Adrenal gland (tissue), 12 donors: ENCODE data around the gene PLAGL2. TPM values are rescaled to one million over a fixed set of nuclear protein-coding genes. Genes with fewer than 3 reads are reported as not detected.

Experiments
- DNase-seq, 7 donors: peaks; one replicate each; pipeline ENCODE4 v3.0.0-alpha.2; 2019 to 2020
- H3K27ac ChIP-seq, 5 donors: fragments of 200-600 bp; sonication (generic) in 4 of 5; 1 replicate in 3 of 5; 2 replicates in 2 of 5; pipeline versions ENCODE4 v1.5.1 to v1.8.0; 2016 to 2020; ENCODE audit warnings: mild to moderate bottlenecking in 1 of 5
- H3K27me3 ChIP-seq: fragments of 200-600 bp; 2 replicates; pipeline ENCODE4 v1.8.0; 2021
- H3K36me3 ChIP-seq, 2 donors: fragments of 200-600 bp; replicated peaks in 1 of 2; 1 replicate in 1 of 2; 2 replicates in 1 of 2; pipeline versions ENCODE4 v1.5.1 to v1.8.0; 2018 to 2022
- H3K4me1 ChIP-seq, 2 donors: fragments of 200-600 bp; replicated peaks in 1 of 2; 1 replicate in 1 of 2; 2 replicates in 1 of 2; pipeline versions ENCODE4 v1.5.1 to v1.8.0; 2018 to 2021
- H3K4me3 ChIP-seq, 4 donors: fragments of 200-600 bp; sonication (generic) in 3 of 4; one replicate each; pipeline ENCODE4 v1.5.1; 2016 to 2018
- H3K9me3 ChIP-seq, 3 donors: fragments of 200-600 bp; sonication (generic) in 1 of 3; replicated peaks in 1 of 3; 1 replicate in 2 of 3; 2 replicates in 1 of 3; pipeline versions ENCODE4 v1.5.1 to v1.8.0; 2016 to 2021
- CTCF ChIP-seq, 6 experiments: fragments of 450-650 bp in 4 of 6; fragments of 200-600 bp in 2 of 6; sonication (generic) in 1 of 6; IDR thresholded peaks; 1 replicate in 5 of 6; 2 replicates in 1 of 6; pipeline versions ENCODE4 v1.5.1 to v1.8.0; 2016 to 2021; ENCODE audit warnings: antibody characterized with exemption in 6 of 6, mild to moderate bottlenecking in 2 of 6, moderate library complexity in 1 of 6
- POLR2A ChIP-seq, 2 donors: fragments of 450-650 bp; IDR thresholded peaks; one replicate each; pipeline ENCODE4 v1.6.1; 2017; ENCODE audit warnings: antibody characterized with exemption in 2 of 2, mild to moderate bottlenecking in 2 of 2, moderate library complexity in 1 of 2
- WGBS, 4 donors: extraction: QIAGEN DNeasy Blood & Tissue Kit in 2 of 4; methylation state at CpG; one replicate each; pipeline versions ENCODE4 v1.1.5 to v1.1.7; 2013 to 2017; 5-methylcytosine and 5-hydroxymethylcytosine counted together
- intact Hi-C, 2 donors: fragments of 100-400 bp; cut with DNase I; formaldehyde crosslinking; loops; one replicate each; pipeline versions ENCODE4 v1.14.1 to v1.15.0; 2022 to 2023
- polyA plus RNA-seq, 3 donors: library from polyadenylated mRNA; stranded (reverse); fragments of 200-250 nt in 2 of 3; fragments of 350-450 nt in 1 of 3; fragmentation: Illumina TruSeq in 1 of 3; extraction: RNeasy Lipid Tissue Mini Kit (QIAGEN cat#74804) in 1 of 3; gene quantifications; one replicate each; pipeline ENCODE4 v1.2.3, GENCODE V29; 2013 to 2014
- total RNA-seq, 9 donors: library from RNA; depleted of rRNA in 4 of 9; stranded (reverse); fragments of >200 nt in 4 of 9; fragments of 120-200 nt in 1 of 9; fragmentation: NEBNext Ultra II Directional in 1 of 9; extraction: Animal tissue kit (Norgen Biotek cat#: 25700) in 1 of 9; gene quantifications; one replicate each; pipeline versions ENCODE4 v1.1.0 to v1.2.4, GENCODE V29; 2013 to 2023
- donor health status: healthy with polysubstance abuse.
- donor health status: Bipolar disorder and iron deficiency.
- donor health status: DM: yes; HTN: yes; CAD: no.
- donor health status: DM: no; HTN: no; CAD: no.
- donor health status: DM: no; HTN: no; CAD: no.
- donor health status: DM: yes; HTN: yes; CAD: no.

The PLAGL2 gene
- total and polyA plus RNA-seq, 12 donors: 1.3 to 7.1 (median 4.2) TPM

DNA sequence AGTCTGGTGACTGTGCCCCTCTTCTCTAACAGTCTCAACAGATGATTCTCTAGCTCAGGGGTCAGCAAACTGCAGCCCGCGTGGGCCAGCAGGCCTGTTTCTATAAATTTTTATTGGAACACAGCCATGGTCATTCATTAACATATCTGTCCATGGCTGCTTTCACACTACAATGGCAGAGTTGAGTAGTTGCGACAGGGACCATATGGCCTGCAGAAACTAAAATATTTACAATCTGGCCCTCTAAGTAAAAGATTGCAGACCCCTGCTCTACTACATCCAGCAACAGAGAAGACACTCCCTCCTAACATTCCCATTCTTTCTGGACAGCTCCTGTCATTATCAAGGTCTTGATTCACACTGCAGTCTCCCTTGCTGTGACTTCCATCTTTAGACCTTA lies 45.2 kb downstream of the PLAGL2 start:
- Histone ChIP-seq H3K27me3 (no peaks in the 10 kb centered on the region), H3K4me3 (no peak overlapping the region), H3K9me3 (no peaks in the 10 kb centered on the region), H3K36me3 (peaks cover 0 to 91% of the 10 kb centered on the region in 2 donors), H3K27ac (no peak overlapping the region), H3K4me1 (no peaks in the 10 kb centered on the region)
- intact Hi-C loops: no loop called here
- WGBS, 4 donors: 53 to 88% (median 69%) methylated on average over 3 of the region's 3 CpGs
- DNase-seq: no peak
- TF ChIP-seq POLR2A (IDR thresholded peaks at IDR 0.05): no peak
- TF ChIP-seq CTCF (IDR thresholded peaks at IDR 0.05): no peak

DNA sequence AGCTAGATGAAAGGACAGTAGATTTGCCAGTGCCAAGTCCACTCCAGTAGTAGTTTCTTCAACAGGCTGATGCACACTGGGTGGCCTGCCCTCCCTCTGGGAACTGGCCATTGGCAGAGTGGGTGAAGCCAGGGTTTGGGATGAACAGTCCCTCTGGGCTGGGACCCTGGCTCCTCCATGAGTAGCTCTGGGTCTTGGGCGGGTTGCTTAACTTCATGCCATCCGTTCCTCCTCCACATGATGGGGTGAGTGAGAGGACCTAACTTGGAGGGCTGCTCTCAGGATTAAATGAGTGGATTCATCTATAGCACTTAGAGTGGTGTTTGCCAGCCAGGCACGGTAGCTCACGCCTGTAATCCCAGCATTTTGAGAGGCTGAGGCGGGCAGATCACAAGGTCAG lies 47.2 kb downstream of the PLAGL2 start:
- H3K27me3 ChIP-seq: no peaks in the 10 kb centered on the region
- DNase-seq: peak in 2 of 7 donors; percentile 3 to 34
- intact Hi-C loops: no loop called here
- H3K36me3 ChIP-seq: peaks cover 0 to 77% of the 10 kb centered on the region in 2 donors
- WGBS, 4 donors: 90 to 100% (median 98%) methylated on average over 1 to 5 of the region's 5 CpGs
- TF ChIP-seq POLR2A (IDR thresholded peaks at IDR 0.05): no peak
- H3K27ac ChIP-seq: no peak overlapping the region
- no peak overlapping the region for H3K4me3 ChIP-seq
- peaks cover 5% of the 10 kb centered on the region in 2 donors for H3K4me1 ChIP-seq
- H3K9me3 ChIP-seq: no peaks in the 10 kb centered on the region

DNA sequence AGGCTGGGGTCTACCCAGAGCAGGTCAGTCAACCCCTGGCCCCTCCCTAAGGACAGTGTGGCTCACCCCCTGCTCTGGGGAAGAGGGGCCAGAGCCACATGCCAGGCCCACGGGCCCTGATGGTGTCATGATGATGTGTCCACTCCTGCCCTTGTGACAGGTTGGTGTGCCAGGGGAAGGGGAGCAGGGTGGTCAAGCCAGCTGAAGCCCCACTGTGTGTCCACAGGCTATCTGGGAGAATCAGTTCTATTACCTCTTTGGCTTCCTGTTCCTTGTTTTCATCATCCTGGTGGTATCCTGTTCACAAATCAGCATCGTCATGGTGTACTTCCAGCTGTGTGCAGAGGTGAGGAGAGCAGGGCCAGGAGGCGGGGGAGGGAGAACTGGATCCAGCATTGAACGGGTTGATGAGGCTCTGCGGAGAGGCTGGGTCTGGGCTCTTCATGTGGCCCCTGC lies 47.7 kb downstream of the PLAGL2 start:
- Histone ChIP-seq H3K4me1 (peaks cover 8 to 11% of the 10 kb centered on the region in 2 donors), H3K36me3 (peaks cover 0 to 71% of the 10 kb centered on the region in 2 donors), H3K9me3 (no peaks in the 10 kb centered on the region), H3K4me3 (no peak overlapping the region), H3K27me3 (no peaks in the 10 kb centered on the region), H3K27ac (no peak overlapping the region)
- DNase-seq: peak in 1 of 7 donors; percentile 33
- WGBS, 4 donors: 50 to 94% (median 82%) methylated on average over 2 to 5 of the region's 5 CpGs
- intact Hi-C loops: no loop called here
- TF ChIP-seq POLR2A (IDR thresholded peaks at IDR 0.05) (no peak), CTCF (IDR thresholded peaks at IDR 0.05) (no peak)

- intact Hi-C loops: no loop called here
- Histone ChIP-seq H3K4me1 (peaks cover 10 to 13% of the 10 kb centered on the region in 2 donors), H3K9me3 (no peaks in the 10 kb centered on the region), H3K27ac (no peak overlapping the region), H3K4me3 (no peak overlapping the region), H3K36me3 (peaks cover 0 to 68% of the 10 kb centered on the region in 2 donors), H3K27me3 (no peaks in the 10 kb centered on the region)
- 87 to 97% (median 96%) methylated on average over 4 of the region's 4 CpGs for WGBS, 4 donors
- DNase-seq: peak in 2 of 7 donors; percentile 5 to 45
- TF ChIP-seq CTCF (IDR thresholded peaks at IDR 0.05): no peak
Measured at GRCh38 chr20:32158943-32159660, 48.4 kb downstream of the PLAGL2 start.

GRCh38 chr20:32158351-32158750 lies 49.2 kb downstream of the PLAGL2 start:
- H3K4me3 ChIP-seq: no peak overlapping the region
- no peaks in the 10 kb centered on the region for H3K9me3 ChIP-seq
- 93 to 99% (median 95%) methylated on average over 11 of the region's 11 CpGs for WGBS, 4 donors
- intact Hi-C loops: no loop called here
- peak in 2 of 7 donors; percentile 6 to 45 for DNase-seq
- H3K36me3 ChIP-seq: peaks cover 0 to 70% of the 10 kb centered on the region in 2 donors
- peaks cover 10 to 13% of the 10 kb centered on the region in 2 donors for H3K4me1 ChIP-seq
- no peaks in the 10 kb centered on the region for H3K27me3 ChIP-seq
- no peak overlapping the region for H3K27ac ChIP-seq
- TF ChIP-seq CTCF (IDR thresholded peaks at IDR 0.05) (no peak), POLR2A (IDR thresholded peaks at IDR 0.05) (no peak)
